Hematopoietic multipotent progenitor cell treated with erythropoietin and hydrocortisone succinate and interleukin-3 and kit ligand, for 8 days (in vitro differentiated cells): ENCODE results near the gene ACOT4.
"Not testable (repeated sequence)": the region's sequence is repeated elsewhere in the genome, so short reads cannot be mapped to it uniquely, and the experiment has no call there.

Source experiments
- DNase-seq: peaks from one replicate; pipeline ENCODE4 v3.0.0-alpha.2; 2015

ACOT4 gene, protein sequence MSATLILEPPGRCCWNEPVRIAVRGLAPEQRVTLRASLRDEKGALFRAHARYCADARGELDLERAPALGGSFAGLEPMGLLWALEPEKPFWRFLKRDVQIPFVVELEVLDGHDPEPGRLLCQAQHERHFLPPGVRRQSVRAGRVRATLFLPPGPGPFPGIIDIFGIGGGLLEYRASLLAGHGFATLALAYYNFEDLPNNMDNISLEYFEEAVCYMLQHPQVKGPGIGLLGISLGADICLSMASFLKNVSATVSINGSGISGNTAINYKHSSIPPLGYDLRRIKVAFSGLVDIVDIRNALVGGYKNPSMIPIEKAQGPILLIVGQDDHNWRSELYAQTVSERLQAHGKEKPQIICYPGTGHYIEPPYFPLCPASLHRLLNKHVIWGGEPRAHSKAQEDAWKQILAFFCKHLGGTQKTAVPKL

DNA sequence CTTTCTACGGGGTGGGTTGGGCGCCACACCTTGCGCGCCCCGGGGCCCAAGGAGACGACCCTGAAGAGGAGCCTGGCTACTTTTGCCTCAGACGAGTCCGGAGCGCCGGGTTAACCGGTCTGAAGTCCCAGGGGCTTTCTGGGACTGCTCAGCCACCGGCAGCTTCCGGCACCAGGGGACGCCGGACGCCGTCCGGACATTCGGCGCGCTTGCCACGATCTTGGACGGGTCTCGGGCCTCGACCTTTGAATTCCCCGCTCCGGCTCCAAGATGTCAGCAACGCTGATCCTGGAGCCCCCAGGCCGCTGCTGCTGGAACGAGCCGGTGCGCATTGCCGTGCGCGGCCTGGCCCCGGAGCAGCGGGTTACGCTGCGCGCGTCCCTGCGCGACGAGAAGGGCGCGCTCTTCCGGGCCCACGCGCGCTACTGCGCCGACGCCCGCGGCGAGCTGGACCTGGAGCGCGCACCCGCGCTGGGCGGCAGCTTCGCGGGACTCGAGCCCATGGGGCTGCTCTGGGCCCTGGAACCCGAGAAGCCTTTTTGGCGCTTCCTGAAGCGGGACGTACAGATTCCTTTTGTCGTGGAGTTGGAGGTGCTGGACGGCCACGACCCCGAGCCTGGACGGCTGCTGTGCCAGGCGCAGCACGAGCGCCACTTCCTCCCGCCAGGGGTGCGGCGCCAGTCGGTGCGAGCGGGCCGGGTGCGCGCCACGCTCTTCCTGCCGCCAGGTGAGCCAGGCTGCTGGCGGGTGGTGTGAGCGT lies at the start of gene ACOT4:
TSS of gene ACOT4 (plus strand) at position 184 of the 760 bp plus-strand sequence. CDS start at position 271, 87 bp downstream.
- peak; percentile 54 for DNase-seq

DNA sequence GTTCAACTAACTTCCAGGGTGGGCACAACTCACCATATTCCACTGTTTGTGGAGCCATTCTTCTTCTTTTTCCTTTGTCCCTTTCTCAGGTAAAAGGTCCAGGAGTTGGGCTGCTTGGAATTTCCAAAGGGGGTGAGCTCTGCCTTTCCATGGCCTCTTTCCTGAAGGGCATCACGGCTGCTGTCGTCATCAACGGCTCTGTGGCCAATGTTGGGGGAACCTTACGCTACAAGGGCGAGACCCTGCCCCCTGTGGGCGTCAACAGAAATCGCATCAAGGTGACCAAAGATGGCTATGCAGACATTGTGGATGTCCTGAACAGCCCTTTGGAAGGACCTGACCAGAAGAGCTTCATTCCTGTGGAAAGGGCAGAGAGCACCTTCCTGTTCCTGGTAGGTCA lies 48.7 kb upstream of the ACOT4 start:
- DNase-seq, result not testable (repeated sequence)

DNA sequence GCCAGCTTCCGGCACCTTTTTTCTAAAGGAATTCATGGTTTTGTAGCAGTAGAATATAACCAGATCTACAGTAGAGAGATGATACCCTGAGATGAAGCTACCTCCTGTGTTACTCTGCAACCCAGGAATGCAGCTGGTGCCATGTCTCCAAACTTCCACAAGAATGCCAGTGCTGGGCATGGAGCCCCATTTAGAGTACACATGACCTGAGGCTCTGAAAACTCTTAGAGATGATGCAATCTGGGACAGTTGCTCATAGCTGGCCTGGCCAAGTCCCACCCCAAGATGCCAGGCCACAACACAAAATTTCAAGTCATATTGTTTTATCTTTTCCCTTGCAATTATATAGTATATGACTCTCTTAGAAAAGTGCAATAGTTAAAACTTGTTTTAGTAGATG lies 46.3 kb upstream of the ACOT4 start:
- not testable (repeated sequence) for DNase-seq

DNA sequence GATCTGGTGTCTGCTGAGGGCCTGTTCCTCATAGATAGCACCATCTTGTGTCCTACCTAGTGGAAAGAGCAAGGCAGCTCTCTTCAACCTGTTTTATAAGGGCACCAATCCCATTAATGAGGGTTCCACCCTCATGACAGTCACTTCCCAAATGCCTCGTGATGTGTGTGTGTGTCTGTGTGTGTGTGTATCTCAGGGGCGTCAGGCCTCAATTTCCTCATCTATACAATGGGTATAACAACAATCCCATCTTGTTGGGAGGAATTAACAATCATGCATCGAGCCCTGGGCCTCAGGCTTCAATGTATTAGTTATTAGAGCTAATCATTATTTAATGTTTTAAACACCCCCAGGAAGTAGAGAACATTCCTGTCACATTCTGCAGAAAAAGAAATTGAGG lies 42.6 kb upstream of the ACOT4 start:
- DNase-seq, result not testable (repeated sequence)

DNA sequence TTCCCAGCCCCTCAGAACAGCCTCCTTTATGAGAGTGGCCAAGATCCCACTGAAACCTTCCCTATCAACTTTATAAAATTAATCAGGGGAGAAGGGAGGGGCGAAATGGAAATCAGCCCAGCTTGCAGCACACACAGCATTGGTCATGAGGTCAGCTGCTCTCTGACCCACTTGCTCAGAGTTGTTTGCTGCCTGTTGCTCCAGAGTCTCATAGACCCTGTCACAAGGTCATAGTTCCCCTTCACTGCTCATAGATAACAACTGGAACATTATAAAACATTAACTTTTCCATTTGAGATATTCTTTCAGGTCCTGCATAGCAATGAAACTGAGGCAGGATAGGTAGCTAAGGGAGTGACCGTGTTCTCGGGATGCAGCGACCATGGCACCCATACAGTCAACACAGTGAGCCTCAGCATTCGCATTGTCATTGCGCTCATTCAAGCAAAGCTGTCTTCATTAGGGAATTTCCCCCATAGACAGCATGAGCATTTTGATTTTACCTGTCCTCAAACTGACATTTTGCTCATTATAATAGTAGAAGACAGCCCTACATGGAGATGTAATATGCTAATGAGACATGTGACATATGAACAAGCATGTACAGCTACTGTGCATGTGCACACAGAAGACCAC lies 41.7 kb upstream of the ACOT4 start:
- DNase-seq, result not testable (repeated sequence)

DNA sequence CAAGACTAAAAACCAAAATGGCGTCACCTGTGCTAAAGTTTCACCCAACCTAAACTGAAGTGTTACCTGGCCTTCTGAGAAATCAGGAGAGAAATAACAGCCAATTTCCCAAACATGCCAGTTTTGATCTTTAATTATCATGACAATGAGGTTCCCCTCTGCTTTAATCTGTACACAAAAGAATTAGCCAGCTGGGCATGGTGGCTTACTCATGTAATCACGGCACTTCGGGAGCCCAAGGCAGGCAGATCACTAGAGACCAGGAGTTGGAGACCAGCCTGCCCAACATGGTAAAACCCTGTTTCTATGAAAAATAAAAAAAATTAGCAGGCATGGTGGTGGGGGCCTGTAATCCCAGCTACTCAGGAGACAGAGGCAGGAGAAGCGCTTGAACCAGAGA lies 37.8 kb upstream of the ACOT4 start:
- DNase-seq, result no peak

DNA sequence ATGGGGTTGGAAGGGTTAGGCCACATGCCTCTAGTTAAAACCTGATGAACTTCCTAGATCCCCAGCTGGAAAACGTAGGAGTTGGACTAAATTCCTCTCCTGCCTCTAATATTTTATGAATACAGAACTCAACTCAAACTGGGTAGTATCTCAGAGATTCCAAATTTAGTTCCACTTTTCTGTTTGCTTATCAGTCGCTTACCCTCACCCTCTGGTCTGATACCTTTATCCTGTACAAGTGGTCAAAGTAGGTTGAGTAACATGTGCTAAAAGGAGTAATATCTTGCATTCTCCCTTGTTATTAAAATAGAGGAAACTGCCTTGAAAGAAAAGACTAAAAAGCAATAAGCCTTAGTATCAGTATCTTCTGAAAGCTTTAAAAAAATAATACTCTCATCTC lies 34.5 kb upstream of the ACOT4 start:
- DNase-seq, result peak; percentile 10

DNA sequence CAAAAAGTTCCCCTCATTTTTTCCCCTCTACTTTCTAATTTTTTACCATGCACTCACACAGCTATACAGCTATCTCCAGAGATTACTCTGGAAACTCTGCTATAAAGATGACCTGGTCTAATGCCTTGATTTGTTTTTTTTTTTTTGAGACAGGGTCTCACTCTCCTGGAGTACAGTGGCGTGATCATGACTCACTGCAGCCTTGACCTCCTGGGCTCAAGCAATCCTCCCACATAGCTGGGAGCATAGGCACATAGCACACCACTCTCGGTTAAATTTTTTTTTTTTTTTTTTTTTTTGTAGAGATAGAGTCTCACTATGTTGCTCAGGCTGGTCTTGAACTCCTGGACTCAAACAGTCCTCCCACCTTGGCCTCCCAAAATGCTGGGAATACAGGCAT lies 33.4 kb upstream of the ACOT4 start:
- DNase-seq, result not testable (repeated sequence)

DNA sequence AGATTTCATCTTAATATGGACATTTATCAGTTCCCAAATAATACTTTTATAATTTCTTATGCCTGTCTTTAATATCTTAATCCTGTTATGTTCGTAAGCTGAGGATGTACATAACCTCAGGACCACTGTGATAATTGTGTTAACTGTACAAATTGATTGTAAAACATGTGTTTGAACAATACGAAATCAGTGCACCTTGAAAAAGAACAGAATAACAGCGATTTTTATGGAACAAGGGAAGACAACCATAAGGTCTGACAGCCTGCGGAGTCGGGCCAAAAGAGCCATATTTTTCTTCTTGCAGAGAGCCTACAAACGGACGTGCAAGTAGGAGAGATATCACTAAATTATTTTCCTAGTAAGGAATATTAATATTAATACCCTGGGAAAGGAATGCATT lies 29.4 kb upstream of the ACOT4 start:
- not testable (repeated sequence) for DNase-seq

DNA sequence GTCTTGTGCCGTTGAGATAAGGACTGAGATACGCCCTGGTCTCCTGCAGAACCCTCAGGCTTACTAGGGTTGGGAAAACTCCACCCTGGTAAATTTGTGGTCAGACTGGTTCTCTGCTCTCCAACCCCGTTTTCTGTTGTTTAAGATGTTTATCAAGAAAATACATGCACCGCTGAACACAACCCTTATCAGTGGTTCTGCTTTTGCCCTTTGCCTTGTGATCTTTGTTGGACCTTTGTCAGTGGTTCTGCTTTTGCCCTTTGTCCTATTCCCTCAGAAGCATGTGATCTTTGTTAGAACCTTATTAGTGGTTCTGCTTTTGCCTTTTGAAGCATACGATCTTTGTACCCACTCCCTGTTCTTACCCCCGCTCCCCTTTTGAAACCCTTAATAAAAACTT lies 29.0 kb upstream of the ACOT4 start:
- DNase-seq, result peak; percentile 58

DNA sequence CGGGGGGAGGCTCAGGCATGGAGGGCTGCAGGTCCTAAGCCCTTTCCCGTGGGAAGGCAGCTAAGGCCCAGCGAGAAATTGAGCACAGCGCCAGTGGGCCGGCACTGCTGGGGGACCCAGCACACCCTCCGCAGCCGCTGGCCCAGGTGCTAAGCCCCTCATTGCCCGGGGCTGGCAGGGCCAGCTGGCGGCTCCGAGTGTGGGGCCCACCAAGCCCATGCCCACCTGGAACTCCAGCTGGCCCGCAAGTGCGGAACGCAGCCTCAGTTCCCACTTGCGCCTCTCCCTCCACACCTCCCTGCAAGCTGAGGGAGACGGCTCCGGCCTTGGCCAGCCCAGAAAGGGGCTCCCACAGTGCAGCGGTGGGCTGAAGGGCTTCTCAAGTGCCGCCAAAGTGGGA lies 25.2 kb upstream of the ACOT4 start:
- DNase-seq, result not testable (repeated sequence)

DNA sequence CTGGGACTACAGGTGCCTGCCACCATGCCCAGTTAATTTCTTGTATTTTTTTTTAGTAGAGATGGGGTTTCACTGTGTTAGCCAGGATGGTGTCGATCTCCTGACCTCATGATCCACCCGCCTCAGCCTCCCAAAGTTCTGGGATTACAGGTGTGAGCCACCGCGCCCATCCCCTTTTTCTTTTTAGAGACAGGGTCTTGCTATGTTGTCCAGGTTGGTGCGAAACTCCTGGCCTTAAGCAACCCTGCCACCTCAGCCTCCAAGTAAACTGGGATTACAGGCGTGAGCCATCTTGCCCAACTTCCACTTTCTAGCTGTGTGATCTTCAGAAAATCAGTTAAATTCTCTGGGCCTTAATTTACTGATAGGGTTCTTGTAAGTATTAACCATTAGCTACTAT lies 24.7 kb upstream of the ACOT4 start:
- not testable (repeated sequence) for DNase-seq

DNA sequence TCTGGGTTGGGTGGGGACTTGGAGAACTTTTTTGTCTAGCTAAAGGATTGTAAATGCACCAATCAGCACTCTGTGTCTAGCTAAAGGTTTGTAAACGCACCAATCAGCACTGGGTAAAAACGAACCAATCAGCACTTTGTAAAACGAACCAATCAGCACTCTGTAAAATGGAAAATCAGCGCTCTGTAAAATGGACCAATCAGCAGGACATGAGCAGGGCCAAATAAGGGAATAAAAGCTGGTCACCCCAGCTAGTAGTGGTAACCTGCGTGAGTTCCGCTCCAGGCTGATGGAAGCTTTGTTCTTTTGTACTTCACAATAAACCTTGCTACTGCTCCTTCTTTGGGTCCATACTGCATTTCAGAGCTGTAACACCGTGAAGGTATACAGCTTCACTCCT lies 24.3 kb upstream of the ACOT4 start:
- DNase-seq, result no peak

DNA sequence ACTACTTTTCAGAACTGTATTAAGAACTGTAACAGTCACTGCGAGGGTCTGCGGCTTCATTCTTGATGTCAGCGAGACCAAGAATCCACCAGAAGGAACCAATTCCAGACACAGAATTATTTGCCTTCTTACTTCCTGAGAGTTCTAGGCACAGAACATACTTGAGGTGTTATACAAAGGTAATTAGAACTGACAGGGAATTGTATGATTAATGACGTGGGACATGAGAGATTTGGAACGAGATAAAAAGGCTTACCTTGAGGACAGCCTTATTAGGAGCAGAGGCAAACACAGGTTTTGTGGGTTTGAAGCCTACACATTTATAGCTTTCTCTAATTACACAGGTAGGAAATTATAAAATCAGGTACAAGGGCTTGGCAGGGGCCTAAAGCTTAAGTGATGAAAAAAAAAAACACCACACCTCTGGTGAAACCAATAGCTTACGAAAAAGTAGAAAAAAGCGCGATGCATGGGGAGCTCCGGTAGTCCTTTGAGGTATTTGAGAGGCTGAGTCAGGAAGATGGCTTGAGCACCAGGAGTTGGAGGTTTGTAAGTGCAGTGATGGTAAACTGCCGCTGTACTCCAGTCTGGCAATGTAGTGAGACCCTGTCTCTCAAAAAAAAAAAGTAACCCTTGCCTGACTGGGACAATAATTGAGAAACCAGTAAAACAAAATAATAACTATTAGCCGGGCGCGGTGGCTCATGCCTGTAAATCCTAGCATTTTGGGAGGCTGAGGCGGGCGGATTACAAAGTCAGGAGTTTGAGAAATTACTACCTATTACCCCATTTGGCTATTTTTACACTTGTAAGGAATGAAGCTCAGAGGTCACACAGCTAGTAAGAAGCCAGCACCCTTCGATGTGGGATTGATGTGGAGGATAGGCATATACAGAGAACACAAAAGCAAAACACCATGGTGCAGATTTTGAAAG lies 23.5 kb upstream of the ACOT4 start:
- no peak for DNase-seq

DNA sequence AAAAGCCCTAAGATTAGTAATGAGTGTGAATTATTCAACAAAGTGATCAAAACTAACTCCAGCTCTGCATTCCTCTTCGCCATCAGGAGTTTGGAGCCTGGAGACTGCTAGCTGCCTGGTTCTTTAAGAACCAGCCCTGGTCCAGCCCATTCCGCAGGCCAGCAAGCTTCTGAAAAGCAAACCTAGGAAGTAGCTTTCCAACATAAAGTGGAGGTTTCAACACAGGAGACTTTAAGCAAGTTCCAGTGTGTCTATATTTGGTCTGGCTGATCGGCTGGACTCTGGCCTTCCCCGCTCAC lies 22.8 kb upstream of the ACOT4 start:
- not testable (repeated sequence) for DNase-seq

DNA sequence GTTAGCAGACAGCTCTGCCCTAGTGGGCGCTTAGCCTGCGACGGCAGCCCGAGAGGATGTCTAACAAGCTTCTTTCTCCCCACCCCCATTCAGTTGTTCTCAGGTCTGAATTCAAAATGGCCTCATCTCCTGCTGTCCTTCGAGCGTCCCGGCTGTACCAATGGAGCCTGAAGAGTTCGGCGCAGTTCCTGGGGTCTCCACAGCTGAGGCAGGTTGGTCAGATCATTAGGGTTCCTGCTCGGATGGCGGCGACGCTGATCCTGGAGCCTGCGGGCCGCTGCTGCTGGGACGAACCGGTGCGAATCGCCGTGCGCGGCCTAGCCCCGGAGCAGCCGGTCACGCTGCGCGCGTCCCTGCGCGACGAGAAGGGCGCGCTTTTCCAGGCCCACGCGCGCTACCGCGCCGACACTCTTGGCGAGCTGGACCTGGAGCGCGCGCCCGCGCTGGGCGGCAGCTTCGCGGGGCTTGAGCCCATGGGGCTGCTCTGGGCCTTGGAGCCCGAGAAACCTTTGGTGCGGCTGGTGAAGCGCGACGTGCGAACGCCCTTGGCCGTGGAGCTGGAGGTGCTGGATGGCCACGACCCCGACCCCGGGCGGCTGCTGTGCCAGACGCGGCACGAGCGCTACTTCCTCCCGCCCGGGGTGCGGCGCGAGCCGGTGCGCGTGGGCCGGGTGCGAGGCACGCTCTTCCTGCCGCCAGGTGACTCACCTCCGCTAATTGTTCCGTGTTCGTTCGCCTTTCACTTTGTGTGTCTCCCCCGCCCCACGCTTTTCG lies 22.3 kb upstream of the ACOT4 start, which contains the start of gene ACOT2:
TSS of gene ACOT2 (plus strand) at position 29 of the 774 bp plus-strand sequence. CDS start at position 57, 28 bp downstream.
- DNase-seq, result peak; percentile 86

DNA sequence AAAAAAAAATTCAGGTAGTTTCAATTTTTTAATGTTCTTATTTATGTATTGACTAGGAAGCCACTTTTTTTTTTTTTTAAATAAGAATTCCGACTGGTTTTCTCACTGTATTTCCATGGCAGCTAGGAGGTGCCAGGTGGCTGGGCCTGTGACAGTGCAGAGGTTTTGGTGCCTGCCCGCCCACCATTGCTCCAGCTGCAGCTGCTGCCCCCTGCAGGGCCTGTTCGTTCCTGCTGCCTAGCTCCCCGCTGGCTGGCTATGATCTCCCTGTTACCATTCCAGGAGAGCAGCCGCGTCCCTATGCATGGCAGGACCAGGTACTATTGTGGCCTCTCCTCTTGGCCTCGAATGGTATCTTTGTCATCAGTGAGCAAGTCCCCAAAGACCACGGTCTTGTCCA lies 20.8 kb upstream of the ACOT4 start:
- peak; percentile 54 for DNase-seq

DNA sequence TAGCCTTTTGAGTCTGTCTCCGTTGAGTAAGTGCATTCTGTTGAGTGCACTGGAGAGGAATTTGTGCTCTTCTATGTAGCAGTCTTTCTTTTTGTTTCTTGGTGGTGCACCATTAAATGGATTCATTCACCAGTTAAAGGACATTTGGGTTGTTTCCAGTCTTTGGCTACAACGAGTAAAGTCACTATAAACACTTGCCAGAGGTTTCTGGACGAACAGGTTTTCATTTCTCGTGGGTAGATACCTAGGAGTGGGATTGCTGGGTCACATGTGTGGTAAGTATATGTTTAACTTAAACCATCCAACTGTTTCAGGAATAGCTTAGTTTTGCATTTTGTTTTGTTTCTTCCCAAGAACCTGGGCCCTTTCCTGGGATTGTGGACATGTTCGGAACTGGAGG lies 18.6 kb upstream of the ACOT4 start:
- not testable (repeated sequence) for DNase-seq

DNA sequence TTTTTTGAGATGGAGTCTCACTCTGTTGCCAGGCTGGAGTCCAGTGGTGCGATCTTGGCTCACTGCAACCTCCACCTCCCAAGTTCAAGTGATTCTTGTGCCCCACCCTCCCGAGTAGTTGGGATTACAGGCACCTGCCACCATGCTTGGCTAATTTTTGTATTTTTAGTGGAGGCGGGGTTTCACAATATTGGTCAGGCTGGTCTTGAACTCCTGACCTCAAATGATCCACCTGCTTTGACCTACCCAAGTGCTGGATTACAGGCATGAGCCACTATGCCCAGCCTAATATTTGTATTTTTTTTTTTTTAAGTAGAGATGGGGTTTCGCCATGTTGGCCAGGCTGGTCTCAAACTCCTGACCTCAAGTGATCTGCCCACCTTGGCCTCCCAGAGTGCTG lies 17.9 kb upstream of the ACOT4 start:
- not testable (repeated sequence) for DNase-seq

DNA sequence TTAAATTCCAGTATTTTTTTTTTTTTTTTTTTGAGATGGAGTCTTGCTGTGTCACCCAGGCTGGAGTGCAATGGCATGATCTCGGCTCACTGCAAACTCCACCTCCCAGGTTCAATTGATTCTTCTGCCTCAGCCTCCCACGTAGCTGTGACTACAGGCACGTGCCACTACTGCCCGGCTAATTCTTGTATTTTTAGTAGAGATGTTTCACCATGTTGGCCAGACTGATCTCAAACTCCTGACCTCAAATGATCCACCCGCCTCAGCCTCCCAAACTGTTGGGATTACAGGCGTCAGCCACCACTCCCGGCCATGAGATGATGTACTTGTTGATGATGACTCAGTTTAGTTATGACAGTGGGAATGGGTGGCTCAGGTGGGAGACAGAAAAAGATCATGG lies 17.4 kb upstream of the ACOT4 start:
- not testable (repeated sequence) for DNase-seq

DNA sequence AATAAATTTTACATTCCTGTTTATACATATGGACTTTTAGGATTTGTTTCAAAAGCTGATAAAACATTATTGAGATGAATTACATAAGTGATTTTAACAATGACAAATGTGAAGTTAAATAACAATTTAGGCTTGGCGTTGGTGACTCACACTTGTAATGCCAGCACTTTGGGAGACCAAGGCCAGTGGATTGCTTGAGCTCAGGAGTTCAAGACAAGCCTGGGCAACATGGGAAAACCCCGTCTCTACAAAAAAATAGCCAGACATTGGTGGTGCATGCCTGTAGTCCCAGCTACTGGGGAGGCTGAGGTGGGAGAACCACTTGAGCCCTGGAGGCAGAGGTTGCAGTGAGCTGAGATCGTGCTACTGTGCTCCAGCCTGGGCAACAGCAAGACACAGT lies 15.3 kb upstream of the ACOT4 start:
- no peak for DNase-seq

DNA sequence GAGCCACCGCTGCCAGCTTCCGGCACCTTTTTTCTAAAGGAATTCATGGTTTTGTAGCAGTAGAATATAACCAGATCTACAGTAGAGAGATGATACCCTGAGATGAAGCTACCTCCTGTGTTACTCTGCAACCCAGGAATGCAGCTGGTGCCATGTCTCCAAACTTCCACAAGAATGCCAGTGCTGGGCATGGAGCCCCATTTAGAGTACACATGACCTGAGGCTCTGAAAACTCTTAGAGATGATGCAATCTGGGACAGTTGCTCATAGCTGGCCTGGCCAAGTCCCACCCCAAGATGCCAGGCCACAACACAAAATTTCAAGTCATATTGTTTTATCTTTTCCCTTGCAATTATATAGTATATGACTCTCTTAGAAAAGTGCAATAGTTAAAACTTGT lies 14.5 kb upstream of the ACOT4 start:
- DNase-seq, result not testable (repeated sequence)
